Endothelial cell of umbilical vein (primary cell): ENCODE results near the gene COX10.

Source experiments
- EZH2 ChIP-seq: IDR thresholded peaks from 2 replicates; pipeline ENCODE4 v1.6.1; 2012; ENCODE audit warnings: borderline replicate concordance, low read depth, mild to moderate bottlenecking, moderate library complexity, low read length, inconsistent platforms; ENCODE audit not compliant: severe bottlenecking
- GATA2 ChIP-seq: IDR thresholded peaks from 2 replicates; pipeline ENCODE4 v1.7.0; 2011; ENCODE audit warnings: low read depth, mild to moderate bottlenecking, moderate library complexity, mixed read lengths, low read length; ENCODE audit not compliant: insufficient read length, insufficient read depth
- JUN ChIP-seq: IDR thresholded peaks from 2 replicates; pipeline ENCODE4 v1.6.1; 2011; ENCODE audit warnings: borderline replicate concordance, low read depth; ENCODE audit not compliant: insufficient read length, insufficient read depth
- MYC ChIP-seq: IDR thresholded peaks from one replicate; pipeline ENCODE4 v1.6.1; 2011; ENCODE audit warnings: mild to moderate bottlenecking, low read depth, low read length
- POLR2A ChIP-seq: IDR thresholded peaks from 2 replicates; pipeline ENCODE4 v1.6.1; 2012; ENCODE audit warnings: low read depth, mild to moderate bottlenecking, control low read depth, low read length
- POLR2AphosphoS5 ChIP-seq: IDR thresholded peaks from 2 replicates; pipeline ENCODE4 v1.6.1; 2012; ENCODE audit warnings: low read depth, mild to moderate bottlenecking, control low read depth, low read length, moderate library complexity; ENCODE audit not compliant: insufficient read depth
- TF ChIP-seq, protein P1 (sequence below), 2 donors: IDR thresholded peaks; 1 replicate in 1 of 2; 2 replicates in 1 of 2; pipeline ENCODE4 v1.5.1; 2011; ENCODE audit warnings: low read length in 2 of 2, mild to moderate bottlenecking in 2 of 2, moderate library complexity in 2 of 2, control low read depth in 1 of 2, inconsistent platforms in 1 of 2, low read depth in 1 of 2; ENCODE audit not compliant: insufficient read depth in 1 of 2; ENCODE audit errors: extremely low read depth in 1 of 2
- TF ChIP-seq, protein P2 (sequence below): IDR thresholded peaks from 2 replicates; pipeline ENCODE4 v1.6.1; 2011; ENCODE audit not compliant: insufficient read depth, insufficient read length

DNA sequence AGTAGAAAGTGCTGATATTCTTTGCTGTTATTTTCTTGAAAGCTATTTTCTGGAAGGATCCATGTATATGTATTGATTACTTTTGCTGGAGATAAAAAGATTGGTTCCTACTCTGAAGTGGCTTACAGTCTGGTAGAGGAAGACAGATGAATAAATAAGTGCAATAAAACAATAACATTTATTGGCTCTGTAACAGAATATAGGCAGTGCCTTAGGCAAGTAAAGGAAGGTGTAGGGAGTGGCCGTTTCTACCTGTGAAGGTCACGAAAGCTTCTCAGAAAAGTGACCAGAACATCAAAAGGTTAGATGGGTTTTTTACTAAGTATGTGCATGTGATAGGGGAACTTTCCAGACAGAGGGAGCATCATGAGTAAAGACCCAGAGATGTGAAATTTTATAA lies 43.1 kb downstream of the COX10 start:
- TF ChIP-seq, protein P1, sequence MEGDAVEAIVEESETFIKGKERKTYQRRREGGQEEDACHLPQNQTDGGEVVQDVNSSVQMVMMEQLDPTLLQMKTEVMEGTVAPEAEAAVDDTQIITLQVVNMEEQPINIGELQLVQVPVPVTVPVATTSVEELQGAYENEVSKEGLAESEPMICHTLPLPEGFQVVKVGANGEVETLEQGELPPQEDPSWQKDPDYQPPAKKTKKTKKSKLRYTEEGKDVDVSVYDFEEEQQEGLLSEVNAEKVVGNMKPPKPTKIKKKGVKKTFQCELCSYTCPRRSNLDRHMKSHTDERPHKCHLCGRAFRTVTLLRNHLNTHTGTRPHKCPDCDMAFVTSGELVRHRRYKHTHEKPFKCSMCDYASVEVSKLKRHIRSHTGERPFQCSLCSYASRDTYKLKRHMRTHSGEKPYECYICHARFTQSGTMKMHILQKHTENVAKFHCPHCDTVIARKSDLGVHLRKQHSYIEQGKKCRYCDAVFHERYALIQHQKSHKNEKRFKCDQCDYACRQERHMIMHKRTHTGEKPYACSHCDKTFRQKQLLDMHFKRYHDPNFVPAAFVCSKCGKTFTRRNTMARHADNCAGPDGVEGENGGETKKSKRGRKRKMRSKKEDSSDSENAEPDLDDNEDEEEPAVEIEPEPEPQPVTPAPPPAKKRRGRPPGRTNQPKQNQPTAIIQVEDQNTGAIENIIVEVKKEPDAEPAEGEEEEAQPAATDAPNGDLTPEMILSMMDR (IDR thresholded peaks at IDR 0.05; ENCODE audit: extremely low read depth in 1 of 2, insufficient read depth in 1 of 2, low read depth in 1 of 2, low read length in 2 of 2): no peak
- TF ChIP-seq POLR2A (no peak), POLR2AphosphoS5 (no peak), JUN (no peak), EZH2 (no peak), GATA2 (no peak), MYC (no peak)
- TF ChIP-seq, protein P2, sequence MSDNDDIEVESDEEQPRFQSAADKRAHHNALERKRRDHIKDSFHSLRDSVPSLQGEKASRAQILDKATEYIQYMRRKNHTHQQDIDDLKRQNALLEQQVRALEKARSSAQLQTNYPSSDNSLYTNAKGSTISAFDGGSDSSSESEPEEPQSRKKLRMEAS: no peak
